A673 (cell line): ENCODE results near the gene CLEC4G.

ENCODE experiments used
- EZH2 ChIP-seq: fragments of 200-600 bp; sonication (generic); IDR thresholded peaks from 2 replicates; pipeline ENCODE4 v1.6.1; 2017; ENCODE audit warnings: borderline replicate concordance, low read depth, mild to moderate bottlenecking, mixed read lengths, antibody characterized with exemption, low read length; ENCODE audit not compliant: poor library complexity, severe bottlenecking
- TF ChIP-seq, protein P1 (sequence below): fragments of 300-800, 200-600 bp; sonication (generic); conservative IDR thresholded peaks from 2 replicates; pipeline ENCODE4 v1.5.1; 2017; ENCODE audit warnings: low read depth, mild to moderate bottlenecking, antibody characterized with exemption, low read length, moderate library complexity, mixed read lengths

DNA sequence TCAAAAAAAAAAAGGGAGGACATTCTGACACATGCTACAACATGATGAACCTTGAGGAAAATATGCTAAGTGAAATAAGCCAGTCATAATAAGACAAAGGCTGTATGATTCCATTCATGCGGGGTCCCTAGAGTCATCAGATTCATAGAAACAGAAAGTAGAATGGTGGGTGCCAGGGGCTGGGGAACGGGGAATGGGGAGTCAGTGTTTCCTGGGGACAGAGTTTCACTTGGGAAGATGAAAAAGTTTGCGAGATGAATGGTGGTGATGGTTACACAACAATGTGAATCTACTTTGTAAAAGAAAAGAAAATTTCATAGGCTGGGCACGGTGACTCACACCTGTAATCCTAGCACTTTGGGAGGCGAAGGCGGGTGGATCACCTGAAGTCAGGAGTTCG lies 6.1 kb upstream of the CLEC4G start:
- TF ChIP-seq, protein P1, sequence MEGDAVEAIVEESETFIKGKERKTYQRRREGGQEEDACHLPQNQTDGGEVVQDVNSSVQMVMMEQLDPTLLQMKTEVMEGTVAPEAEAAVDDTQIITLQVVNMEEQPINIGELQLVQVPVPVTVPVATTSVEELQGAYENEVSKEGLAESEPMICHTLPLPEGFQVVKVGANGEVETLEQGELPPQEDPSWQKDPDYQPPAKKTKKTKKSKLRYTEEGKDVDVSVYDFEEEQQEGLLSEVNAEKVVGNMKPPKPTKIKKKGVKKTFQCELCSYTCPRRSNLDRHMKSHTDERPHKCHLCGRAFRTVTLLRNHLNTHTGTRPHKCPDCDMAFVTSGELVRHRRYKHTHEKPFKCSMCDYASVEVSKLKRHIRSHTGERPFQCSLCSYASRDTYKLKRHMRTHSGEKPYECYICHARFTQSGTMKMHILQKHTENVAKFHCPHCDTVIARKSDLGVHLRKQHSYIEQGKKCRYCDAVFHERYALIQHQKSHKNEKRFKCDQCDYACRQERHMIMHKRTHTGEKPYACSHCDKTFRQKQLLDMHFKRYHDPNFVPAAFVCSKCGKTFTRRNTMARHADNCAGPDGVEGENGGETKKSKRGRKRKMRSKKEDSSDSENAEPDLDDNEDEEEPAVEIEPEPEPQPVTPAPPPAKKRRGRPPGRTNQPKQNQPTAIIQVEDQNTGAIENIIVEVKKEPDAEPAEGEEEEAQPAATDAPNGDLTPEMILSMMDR, result no peak
- TF ChIP-seq EZH2, result no peak
